ENCODE results near the gene TMEM117. TPM values are rescaled to one million over a fixed set of nuclear protein-coding genes. Genes with fewer than 3 reads are reported as not detected.
"Not testable (repeated sequence)": the region's sequence is repeated elsewhere in the genome, so short reads cannot be mapped to it uniquely, and the experiment has no call there.

The TMEM117 gene
- total RNA-seq, 4 donors from 2014 or later: 15.8 to 42.2 (median 24.0) TPM

DNA sequence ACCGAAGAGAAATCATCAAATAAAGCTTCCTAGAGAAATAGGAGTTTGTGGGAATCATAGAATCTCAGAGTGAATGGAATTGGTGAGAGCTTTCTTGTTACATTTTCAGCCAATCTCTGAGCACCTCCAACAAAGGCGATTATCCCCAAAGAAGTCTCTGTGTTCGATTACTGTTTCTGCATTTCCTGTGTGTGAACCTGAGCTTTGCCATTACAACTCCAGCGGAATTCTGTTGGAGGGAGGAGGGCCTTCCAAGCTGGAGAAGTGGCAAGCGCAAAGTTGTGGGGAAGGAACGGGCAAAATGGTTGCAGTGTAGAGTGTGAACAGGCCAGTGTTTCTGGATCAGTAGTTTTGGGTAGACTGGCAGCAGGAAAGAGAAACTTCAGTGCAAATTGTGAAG lies 23.1 kb downstream of the TMEM117 start:
- DNase-seq: no peak
- no peak overlapping the region for H3K4me3 ChIP-seq
- H3K4me1 ChIP-seq: peaks cover 0 to 17% (median 0%) of the 10 kb centered on the region in 3 donors
- no peaks in the 10 kb centered on the region for H3K36me3 ChIP-seq
- WGBS, 2 donors: 86 to 92% methylated on average over 6 of the region's 6 CpGs
- intact Hi-C loops (cut with DNase I): no loop called here
- H3K27me3 ChIP-seq: no peaks in the 10 kb centered on the region
- no peak overlapping the region for H3K27ac ChIP-seq
- H3K9me3 ChIP-seq: no peaks in the 10 kb centered on the region
- no peak for TF ChIP-seq POLR2A (IDR thresholded peaks at IDR 0.05)
- TF ChIP-seq, protein P1, sequence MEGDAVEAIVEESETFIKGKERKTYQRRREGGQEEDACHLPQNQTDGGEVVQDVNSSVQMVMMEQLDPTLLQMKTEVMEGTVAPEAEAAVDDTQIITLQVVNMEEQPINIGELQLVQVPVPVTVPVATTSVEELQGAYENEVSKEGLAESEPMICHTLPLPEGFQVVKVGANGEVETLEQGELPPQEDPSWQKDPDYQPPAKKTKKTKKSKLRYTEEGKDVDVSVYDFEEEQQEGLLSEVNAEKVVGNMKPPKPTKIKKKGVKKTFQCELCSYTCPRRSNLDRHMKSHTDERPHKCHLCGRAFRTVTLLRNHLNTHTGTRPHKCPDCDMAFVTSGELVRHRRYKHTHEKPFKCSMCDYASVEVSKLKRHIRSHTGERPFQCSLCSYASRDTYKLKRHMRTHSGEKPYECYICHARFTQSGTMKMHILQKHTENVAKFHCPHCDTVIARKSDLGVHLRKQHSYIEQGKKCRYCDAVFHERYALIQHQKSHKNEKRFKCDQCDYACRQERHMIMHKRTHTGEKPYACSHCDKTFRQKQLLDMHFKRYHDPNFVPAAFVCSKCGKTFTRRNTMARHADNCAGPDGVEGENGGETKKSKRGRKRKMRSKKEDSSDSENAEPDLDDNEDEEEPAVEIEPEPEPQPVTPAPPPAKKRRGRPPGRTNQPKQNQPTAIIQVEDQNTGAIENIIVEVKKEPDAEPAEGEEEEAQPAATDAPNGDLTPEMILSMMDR (IDR thresholded peaks at IDR 0.05): no peak

DNA sequence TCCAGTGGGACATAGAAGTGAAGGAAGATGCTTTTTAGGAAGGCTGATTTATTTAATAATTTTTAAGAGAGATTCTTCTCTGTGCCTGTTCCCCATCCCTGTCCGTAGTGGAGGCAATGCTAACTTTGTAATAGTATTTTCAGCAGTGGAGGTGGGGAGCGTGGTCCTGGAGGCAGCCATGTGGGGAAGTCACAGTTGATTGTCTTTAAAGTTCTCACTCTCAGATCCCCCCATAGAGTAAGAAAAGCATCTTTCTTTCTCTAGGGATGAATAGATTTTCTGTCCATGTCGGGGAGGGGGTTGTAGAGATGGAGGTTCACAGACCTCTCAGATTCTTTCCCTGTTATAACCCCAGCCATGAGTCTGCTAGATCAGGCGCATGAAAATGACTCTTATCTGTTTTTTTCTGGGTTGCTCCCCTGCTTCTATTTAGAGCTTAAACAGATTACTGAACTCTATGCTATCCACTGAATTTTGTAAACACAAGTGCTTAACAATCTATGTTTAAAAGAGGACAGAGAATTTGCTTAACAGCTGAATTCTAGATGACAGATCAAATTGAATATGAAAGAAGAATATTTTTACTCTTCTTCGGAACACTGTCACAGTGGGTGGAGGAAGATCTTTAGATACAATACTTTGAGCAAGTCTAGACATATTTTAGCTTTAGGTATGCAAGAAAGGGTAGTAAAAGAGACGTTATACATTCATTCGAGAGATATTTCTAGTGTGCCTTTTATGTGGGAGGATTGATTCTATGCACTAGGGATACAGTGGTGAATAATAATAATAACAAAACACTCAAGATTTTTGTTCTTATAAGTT lies 25.3 kb downstream of the TMEM117 start:
- TF ChIP-seq POLR2A (IDR thresholded peaks at IDR 0.05): no peak
- TF ChIP-seq, protein P1 (IDR thresholded peaks at IDR 0.05): no peak
- Histone ChIP-seq H3K27ac (no peak overlapping the region), H3K4me1 (peaks cover 0 to 17% (median 0%) of the 10 kb centered on the region in 3 donors), H3K4me3 (no peak overlapping the region), H3K36me3 (no peaks in the 10 kb centered on the region), H3K9me3 (no peaks in the 10 kb centered on the region), H3K27me3 (no peaks in the 10 kb centered on the region)
- no peak for DNase-seq
- WGBS, 2 donors: 37 to 65% methylated on average over 5 to 7 of the region's 7 CpGs
- intact Hi-C loops (cut with DNase I): no loop called here

DNA sequence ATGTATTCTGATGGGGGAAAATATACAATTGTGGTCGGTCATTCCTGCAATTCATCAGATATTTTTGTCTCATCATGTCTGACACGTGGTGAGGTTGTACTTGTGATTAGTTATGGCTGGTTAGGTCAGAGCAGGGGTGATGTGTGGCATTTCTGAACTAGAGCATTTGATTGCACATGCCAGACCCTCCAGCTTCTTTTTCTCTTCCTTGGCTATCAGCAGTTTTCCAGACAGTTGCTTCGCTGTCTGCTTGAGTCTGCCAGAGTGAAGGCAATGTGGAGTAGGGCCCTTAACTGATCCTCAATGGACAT lies 25.9 kb downstream of the TMEM117 start:
- 50 to 60% methylated on average over 3 of the region's 3 CpGs for WGBS, 2 donors
- Histone ChIP-seq H3K36me3 (no peaks in the 10 kb centered on the region), H3K4me1 (peaks cover 0 to 17% (median 0%) of the 10 kb centered on the region in 3 donors), H3K27me3 (no peaks in the 10 kb centered on the region), H3K4me3 (no peak overlapping the region), H3K9me3 (no peaks in the 10 kb centered on the region), H3K27ac (no peak overlapping the region)
- DNase-seq: no peak
- TF ChIP-seq, protein P1 (IDR thresholded peaks at IDR 0.05): no peak
- no peak for TF ChIP-seq POLR2A (IDR thresholded peaks at IDR 0.05)
- intact Hi-C loops (cut with DNase I): no loop called here

DNA sequence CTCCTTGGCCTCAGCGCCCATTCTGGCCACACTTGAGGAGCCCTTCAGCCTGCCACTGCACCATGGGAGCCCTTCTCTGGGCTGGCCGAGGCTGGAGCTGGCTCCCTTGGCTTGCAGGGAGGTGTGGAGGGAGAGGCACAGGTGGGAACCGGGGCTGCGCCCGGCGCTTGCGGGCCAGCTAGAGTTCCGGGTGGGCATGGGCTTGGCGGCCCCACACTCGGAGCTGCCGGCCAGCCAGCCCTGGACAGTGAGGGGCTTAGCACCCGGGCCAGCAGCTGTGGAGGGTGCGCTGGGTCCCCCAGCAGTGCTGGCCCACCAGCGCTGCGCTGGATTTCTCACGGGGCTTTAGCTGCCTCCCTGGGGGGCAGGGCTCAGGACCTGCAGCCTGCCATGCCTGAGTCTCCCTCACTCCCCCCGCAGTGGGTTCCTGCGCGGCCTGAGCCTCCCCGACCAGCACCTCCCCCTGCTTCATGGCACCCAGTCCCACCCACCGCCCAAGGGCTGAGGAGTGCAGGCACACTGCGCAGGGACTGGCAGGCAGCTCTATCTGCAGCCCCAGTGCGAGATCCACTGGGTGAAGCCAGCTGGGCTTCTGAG lies 28.0 kb downstream of the TMEM117 start:
- 83 to 100% methylated on average over 2 of the region's 23 CpGs for WGBS, 2 donors
- no peak overlapping the region for H3K27ac ChIP-seq
- DNase-seq: no peak
- no peaks in the 10 kb centered on the region for H3K9me3 ChIP-seq
- H3K27me3 ChIP-seq: no peaks in the 10 kb centered on the region
- no peak for TF ChIP-seq POLR2A (IDR thresholded peaks at IDR 0.05)
- TF ChIP-seq, protein P1 (IDR thresholded peaks at IDR 0.05): no peak
- peaks cover 0 to 17% (median 0%) of the 10 kb centered on the region in 3 donors for H3K4me1 ChIP-seq
- H3K36me3 ChIP-seq: no peaks in the 10 kb centered on the region
- no peak overlapping the region for H3K4me3 ChIP-seq
- intact Hi-C loops (cut with DNase I): no loop called here

DNA sequence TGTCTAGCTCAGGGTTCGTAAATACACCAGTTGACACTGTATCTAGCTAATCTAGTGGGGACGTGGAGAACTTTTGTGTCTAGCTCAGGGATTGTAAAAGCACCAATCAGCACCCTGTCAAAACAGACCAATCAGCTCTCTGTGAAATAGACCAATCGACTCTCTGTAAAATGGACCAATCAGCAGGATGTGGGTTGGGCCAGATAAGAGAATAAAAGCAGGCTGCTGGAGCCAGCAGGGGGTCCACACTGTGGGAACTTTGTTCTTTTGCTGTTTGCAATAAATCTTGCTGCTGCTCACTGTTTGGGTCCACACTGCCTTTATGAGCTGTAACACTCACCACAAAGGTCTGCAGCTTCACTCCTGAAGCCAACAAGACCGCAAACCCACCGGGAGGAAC lies 28.7 kb downstream of the TMEM117 start:
- H3K36me3 ChIP-seq; H3K4me3 ChIP-seq; H3K27me3 ChIP-seq; H3K27ac ChIP-seq; H3K9me3 ChIP-seq; intact Hi-C loops (cut with DNase I); DNase-seq: not testable (repeated sequence)
- peaks cover 0 to 17% (median 0%) of the 10 kb centered on the region in 3 donors for H3K4me1 ChIP-seq
- 93% methylated on average over 2 to 3 of the region's 5 CpGs for WGBS, 2 donors

Data from esophagus squamous epithelium (tissue), 5 donors.